Epithelial cell of esophagus (primary cell): Measurements from ENCODE around the gene CDCA8.
"Not testable (repeated sequence)": the region's sequence is repeated elsewhere in the genome, so short reads cannot be mapped to it uniquely, and the experiment has no call there.

Experiments used
- DNase-seq: peaks from one replicate; pipeline ENCODE4 v3.0.0; 2010; ENCODE audit warnings: low read depth
- H3K4me3 ChIP-seq: 2 replicates; pipeline ENCODE4 v1.5.1; 2011; ENCODE audit warnings: mild to moderate bottlenecking, low read length, control low read depth
- TF ChIP-seq, protein P1 (sequence below): IDR thresholded peaks from 2 replicates; pipeline ENCODE4 v1.5.1; 2011; ENCODE audit warnings: low read depth, mild to moderate bottlenecking, low read length, control low read depth, inconsistent platforms; ENCODE audit not compliant: insufficient read depth; ENCODE audit errors: missing control alignments

CDCA8 gene

GRCh38 chr1:37672136-37672870 is 20.0 kb upstream of the CDCA8 start:
- no peak for DNase-seq
- TF ChIP-seq, protein P1, sequence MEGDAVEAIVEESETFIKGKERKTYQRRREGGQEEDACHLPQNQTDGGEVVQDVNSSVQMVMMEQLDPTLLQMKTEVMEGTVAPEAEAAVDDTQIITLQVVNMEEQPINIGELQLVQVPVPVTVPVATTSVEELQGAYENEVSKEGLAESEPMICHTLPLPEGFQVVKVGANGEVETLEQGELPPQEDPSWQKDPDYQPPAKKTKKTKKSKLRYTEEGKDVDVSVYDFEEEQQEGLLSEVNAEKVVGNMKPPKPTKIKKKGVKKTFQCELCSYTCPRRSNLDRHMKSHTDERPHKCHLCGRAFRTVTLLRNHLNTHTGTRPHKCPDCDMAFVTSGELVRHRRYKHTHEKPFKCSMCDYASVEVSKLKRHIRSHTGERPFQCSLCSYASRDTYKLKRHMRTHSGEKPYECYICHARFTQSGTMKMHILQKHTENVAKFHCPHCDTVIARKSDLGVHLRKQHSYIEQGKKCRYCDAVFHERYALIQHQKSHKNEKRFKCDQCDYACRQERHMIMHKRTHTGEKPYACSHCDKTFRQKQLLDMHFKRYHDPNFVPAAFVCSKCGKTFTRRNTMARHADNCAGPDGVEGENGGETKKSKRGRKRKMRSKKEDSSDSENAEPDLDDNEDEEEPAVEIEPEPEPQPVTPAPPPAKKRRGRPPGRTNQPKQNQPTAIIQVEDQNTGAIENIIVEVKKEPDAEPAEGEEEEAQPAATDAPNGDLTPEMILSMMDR: no peak
- H3K4me3 ChIP-seq: no peak overlapping the region

DNA sequence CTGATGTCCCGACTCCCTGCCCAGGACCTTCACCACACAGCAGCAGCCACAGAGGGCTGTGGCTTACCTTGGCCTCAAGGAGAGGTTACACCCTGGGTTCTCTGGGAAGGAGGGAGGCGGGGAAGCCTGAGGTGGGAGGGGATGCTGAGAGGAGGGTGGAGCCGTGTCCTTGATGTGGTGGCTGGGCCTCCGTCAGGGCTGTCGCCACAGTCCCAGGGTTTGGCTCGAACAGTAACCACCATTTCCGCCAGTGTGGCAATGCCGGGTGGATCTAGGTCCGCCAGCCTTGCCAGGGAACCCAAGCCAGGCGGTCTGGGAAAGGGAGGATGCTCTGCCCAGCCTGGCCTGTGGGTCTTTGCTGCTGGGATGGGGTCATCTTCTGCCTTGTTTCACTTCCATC is 18.4 kb upstream of the CDCA8 start:
- H3K4me3 ChIP-seq: no peak overlapping the region
- TF ChIP-seq, protein P1: no peak
- DNase-seq: no peak

DNA sequence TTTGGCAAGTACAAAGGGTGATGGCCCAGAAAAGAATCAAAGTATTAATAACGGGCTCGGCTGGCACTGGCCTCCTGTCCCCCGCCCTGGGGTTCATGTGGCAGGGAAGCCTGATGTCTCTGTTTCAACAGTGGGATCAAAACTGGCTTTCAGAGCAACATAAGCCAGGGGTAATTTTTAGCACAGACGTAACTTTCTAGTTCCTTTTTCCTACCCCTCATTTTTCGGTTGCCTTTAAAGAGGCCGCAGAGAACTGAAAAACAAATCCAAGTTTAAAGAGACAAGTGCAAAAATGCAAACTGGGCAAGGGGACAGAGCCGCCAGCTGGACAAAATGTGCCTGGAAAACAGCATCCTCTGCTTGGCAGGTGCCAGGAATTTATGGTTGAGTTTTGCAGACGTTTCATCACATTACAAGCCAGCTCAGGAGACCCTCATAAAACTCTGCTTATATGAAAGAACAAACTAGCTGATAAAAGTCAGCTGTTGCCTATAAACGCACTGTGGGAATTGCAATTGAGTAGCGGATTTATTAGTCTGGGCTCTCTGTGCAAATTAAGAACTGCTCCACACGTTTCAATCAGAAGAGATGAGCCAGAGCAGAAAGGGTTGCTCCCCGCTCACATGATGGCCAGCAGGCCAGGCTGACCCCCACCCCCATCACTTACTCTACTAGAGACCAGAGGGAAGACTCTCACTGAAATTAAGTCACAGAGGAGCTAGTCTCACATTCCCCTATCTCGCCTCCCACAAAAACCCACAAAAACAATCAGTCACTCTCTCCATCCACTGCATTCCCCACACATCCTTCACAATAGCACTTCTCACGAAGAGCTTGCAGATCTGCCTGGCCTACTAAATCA is 15.8 kb upstream of the CDCA8 start:
- TF ChIP-seq, protein P1: no peak
- H3K4me3 ChIP-seq: no peak overlapping the region
- DNase-seq: no peak

- no peak for DNase-seq
- TF ChIP-seq, protein P1: no peak
- no peak overlapping the region for H3K4me3 ChIP-seq
These were observed 15.2 kb upstream of the CDCA8 start for GRCh38 chr1:37677143-37677439.

DNA sequence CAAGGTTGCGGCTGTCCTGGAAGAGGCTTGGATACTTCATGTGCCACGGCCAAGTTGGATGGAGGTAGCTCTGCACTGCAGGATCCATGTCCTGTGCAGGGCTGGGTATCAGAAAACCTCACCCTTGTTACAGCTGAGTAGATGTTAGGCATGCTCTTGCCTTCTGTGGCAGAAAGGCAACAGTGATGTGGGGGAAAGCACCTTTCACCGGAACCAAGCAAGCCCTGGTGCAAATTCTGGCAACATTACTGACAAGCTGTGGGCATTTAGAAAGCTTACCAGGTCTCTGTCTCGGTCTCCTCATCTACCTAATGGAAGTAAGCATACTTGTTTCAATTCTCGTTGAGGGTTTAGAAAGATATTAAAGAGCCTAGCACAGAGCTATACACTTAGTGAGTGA is 14.5 kb upstream of the CDCA8 start:
- DNase-seq: no peak
- no peak overlapping the region for H3K4me3 ChIP-seq
- TF ChIP-seq, protein P1: no peak

- no peak overlapping the region for H3K4me3 ChIP-seq
- no peak for DNase-seq
- TF ChIP-seq, protein P1: no peak
These were observed 11.4 kb upstream of the CDCA8 start for GRCh38 chr1:37680933-37681332.

DNA sequence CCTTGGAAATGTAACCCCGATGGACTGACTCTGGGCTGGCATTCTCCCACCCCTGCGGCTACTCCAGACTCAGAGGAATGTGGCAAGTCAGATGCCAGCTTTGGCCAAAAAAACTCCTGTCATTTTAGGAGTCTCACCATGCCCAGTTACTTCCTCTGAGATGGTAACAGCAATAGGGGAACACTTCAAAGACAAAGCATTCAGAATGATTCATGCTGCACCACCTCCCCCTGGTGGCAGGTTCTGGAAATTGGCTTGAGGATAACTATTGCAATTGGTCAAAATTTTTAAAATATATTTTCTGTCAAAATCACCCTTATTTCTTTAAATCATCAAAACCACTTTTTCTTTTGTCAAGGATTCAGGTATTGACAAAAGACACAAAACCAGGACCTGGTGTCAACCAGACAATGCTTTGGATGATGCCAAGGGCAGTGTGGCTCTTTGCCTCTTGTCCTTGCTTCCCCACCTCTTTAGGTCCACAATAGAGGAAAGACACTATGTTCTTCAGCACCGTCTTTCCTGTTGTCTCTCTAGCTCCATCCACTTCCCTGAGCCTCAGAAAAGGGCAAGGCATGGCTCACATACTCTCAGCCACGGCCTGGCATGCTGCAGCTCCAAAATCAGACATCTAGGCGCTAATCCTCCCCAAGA is 9.9 kb upstream of the CDCA8 start:
- TF ChIP-seq, protein P1: peak; percentile 91
- no peak overlapping the region for H3K4me3 ChIP-seq
- peak; percentile 67 for DNase-seq

DNA sequence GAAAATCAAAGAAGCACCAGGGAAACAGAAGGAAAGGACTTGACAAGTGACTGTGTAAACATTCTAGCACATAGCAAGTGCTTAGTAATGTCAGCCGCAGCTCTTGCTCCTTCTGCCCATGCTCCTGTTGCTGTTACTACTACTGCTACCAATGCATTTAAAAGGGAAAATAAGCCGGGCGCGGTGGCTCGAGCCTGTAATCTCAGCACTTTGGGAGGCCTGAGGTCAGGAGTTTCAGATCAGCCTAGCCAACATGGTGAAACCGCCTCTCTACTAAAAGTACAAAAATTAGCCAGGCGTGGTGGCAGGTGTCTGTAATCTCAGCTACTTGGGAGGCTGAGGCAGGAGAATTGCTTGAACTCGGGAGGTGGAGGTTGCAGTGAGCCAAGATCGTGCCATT is 8.1 kb upstream of the CDCA8 start:
- not testable (repeated sequence) for DNase-seq, H3K4me3 ChIP-seq
